AG09319 (cell line): ENCODE data around the gene ABHD11.

Source experiments
- DNase-seq: peaks from one replicate; pipeline ENCODE4 v3.0.0-alpha.2; 2010; ENCODE audit warnings: low read depth; ENCODE audit errors: extremely low read depth
- CTCF ChIP-seq: IDR thresholded peaks from 2 replicates; pipeline ENCODE4 v1.5.1; 2011; ENCODE audit warnings: low read depth, mild to moderate bottlenecking, inconsistent platforms, low read length, moderate library complexity

ABHD11 gene

GRCh38 chr7:73761854-73762658, 23.5 kb upstream of the ABHD11 start:
- DNase-seq: no peak
- no peak for TF ChIP-seq CTCF

GRCh38 chr7:73758581-73759138, 20.1 kb upstream of the ABHD11 start:
- TF ChIP-seq CTCF: no peak
- DNase-seq: no peak

- no peak for TF ChIP-seq CTCF
- DNase-seq: no peak
Measured at GRCh38 chr7:73749931-73750776, 11.6 kb upstream of the ABHD11 start.

GRCh38 chr7:73746378-73746777, 7.8 kb upstream of the ABHD11 start:
- DNase-seq: no peak
- TF ChIP-seq CTCF: no peak

GRCh38 chr7:73742753-73743641, 4.4 kb upstream of the ABHD11 start:
- no peak for TF ChIP-seq CTCF
- DNase-seq: no peak

GRCh38 chr7:73742338-73742752, 3.7 kb upstream of the ABHD11 start:
- no peak for TF ChIP-seq CTCF
- DNase-seq: no peak
